GM12864 (cell line): ENCODE data around the gene HENMT1.

Experiments used
- DNase-seq: peaks from one replicate; pipeline ENCODE4 v3.0.0-alpha.2; 2011; ENCODE audit warnings: low read depth
- H3K4me3 ChIP-seq: 2 replicates; pipeline ENCODE4 v1.5.1; 2011; ENCODE audit warnings: mild to moderate bottlenecking, low read depth, low read length, control low read depth
- CTCF ChIP-seq: IDR thresholded peaks from 2 replicates; pipeline ENCODE4 v1.5.1; 2011; ENCODE audit warnings: low read depth, mild to moderate bottlenecking, moderate library complexity, low read length, control low read depth, inconsistent platforms; ENCODE audit errors: missing control alignments

The HENMT1 gene

GRCh38 chr1:108699375-108700332 is 38.8 kb upstream of the HENMT1 start:
- no peak overlapping the region for H3K4me3 ChIP-seq
- DNase-seq: no peak
- no peak for TF ChIP-seq CTCF

- no peak for DNase-seq
- no peak for TF ChIP-seq CTCF
- H3K4me3 ChIP-seq: no peak overlapping the region
Observed at GRCh38 chr1:108695535-108695934, 34.6 kb upstream of the HENMT1 start.

GRCh38 chr1:108692724-108693655 is 32.1 kb upstream of the HENMT1 start:
- TF ChIP-seq CTCF: peak; percentile 22
- DNase-seq: peak; percentile 54
- peak overlapping the region; percentile 84 for H3K4me3 ChIP-seq

- H3K4me3 ChIP-seq: peak within 1 kb of the TSS; percentile 84
- peak; percentile 68 for DNase-seq
- TF ChIP-seq CTCF: no peak
Observed at GRCh38 chr1:108691942-108692723, 31.2 kb upstream of the HENMT1 start, which contains the start of gene PRPF38B. Gene PRPF38B (plus strand): TSS chr1:108692310. CDS start chr1:108692592, 282 bp downstream.

- no peak for TF ChIP-seq CTCF
- H3K4me3 ChIP-seq: peak overlapping the region; percentile 84
- DNase-seq: no peak
Observed at GRCh38 chr1:108691128-108691941, 30.4 kb upstream of the HENMT1 start.
